HEK293 (cell line): ENCODE measurements around the gene ZNF730.
A peak's percentile ranks its signal among the peaks of the same experiment; 100 is the strongest.

Experiments
- CTCF ChIA-PET: fragments of 350-600 bp; formaldehyde crosslinking; extraction: SDS; loops from one replicate; lab custom pipeline; 2021; ENCODE audit warnings: antibody characterized with exemption; lab: Yijun Ruan, JAX
- POLR2A ChIA-PET: fragments of 300-600 bp; formaldehyde crosslinking; extraction: SDS; loops from one replicate; lab custom pipeline; 2020; ENCODE audit warnings: antibody characterized with exemption, inconsistent platforms; lab: Yijun Ruan, JAX
- H3K27ac ChIP-seq: fragments of 200-500 bp; sonication (Bioruptor generic); 2 replicates; pipeline ENCODE4 v1.5.1; 2014; ENCODE audit warnings: low read depth, low read length, control low read depth, inconsistent platforms; ENCODE audit errors: extremely low read depth
- H3K36me3 ChIP-seq, 2 experiments: fragments of 200-500 bp in 1 of 2; sonication (Bioruptor generic) in 1 of 2; 1 replicate in 1 of 2; 2 replicates in 1 of 2; pipeline ENCODE4 v1.5.1; 2014 to 2017; ENCODE audit warnings: inconsistent platforms in 2 of 2, low read length in 2 of 2; ENCODE audit not compliant: control insufficient read depth in 2 of 2, insufficient read depth in 1 of 2
- H3K4me1 ChIP-seq: fragments of 200-500 bp; sonication (Bioruptor generic); 2 replicates; pipeline ENCODE4 v1.5.1; 2014; ENCODE audit warnings: mild to moderate bottlenecking, low read length, inconsistent platforms; ENCODE audit not compliant: control insufficient read depth, insufficient read depth
- H3K4me3 ChIP-seq: 2 replicates; pipeline ENCODE4 v1.5.1; 2011; ENCODE audit warnings: low read depth, mild to moderate bottlenecking, control low read depth, low read length, moderate library complexity
- H3K9me3 ChIP-seq: fragments of 200-500 bp; sonication (Bioruptor generic); 2 replicates; pipeline ENCODE4 v1.5.1; 2014; ENCODE audit warnings: low read depth, low read length, inconsistent platforms; ENCODE audit not compliant: control insufficient read depth, insufficient read depth
- GLI4 ChIP-seq: fragments of 450-650 bp; formaldehyde crosslinking; IDR thresholded peaks from 2 replicates; pipeline ENCODE4 v1.5.1; 2016; ENCODE audit warnings: missing biosample characterization, missing genetic modification characterization
- KLF8 ChIP-seq: fragments of 450-650 bp; formaldehyde crosslinking; IDR thresholded peaks from 2 replicates; pipeline ENCODE4 v1.5.1; 2016; ENCODE audit warnings: missing biosample characterization, missing genetic modification characterization
- PRDM1 ChIP-seq: fragments of 450-650 bp; formaldehyde crosslinking; IDR thresholded peaks from 2 replicates; pipeline ENCODE4; 2016; ENCODE audit warnings: missing biosample characterization, missing genetic modification characterization
- SETDB1 ChIP-seq: IDR thresholded peaks from one replicate; pipeline ENCODE4 v1.6.1; 2017; ENCODE audit warnings: mild to moderate bottlenecking, low read length, moderate library complexity, mixed read lengths; ENCODE audit not compliant: insufficient read length
- SP2 ChIP-seq: fragments of 450-650 bp; formaldehyde crosslinking; IDR thresholded peaks from 2 replicates; pipeline ENCODE4 v1.5.1; 2016; ENCODE audit warnings: missing biosample characterization, missing genetic modification characterization
- TRIM28 ChIP-seq: IDR thresholded peaks from 2 replicates; pipeline ENCODE4 v1.6.1; 2011; ENCODE audit warnings: low read length, control low read depth, borderline replicate concordance
- ZBTB20 ChIP-seq: fragments of 450-650 bp; formaldehyde crosslinking; IDR thresholded peaks from 2 replicates; pipeline ENCODE4 v1.5.1; 2016; ENCODE audit warnings: missing biosample characterization, missing genetic modification characterization
- ZBTB7A ChIP-seq: fragments of 450-650 bp; formaldehyde crosslinking; IDR thresholded peaks from 2 replicates; pipeline ENCODE4 v1.5.1; 2016; ENCODE audit warnings: low read depth, missing biosample characterization, missing genetic modification characterization
- ZFHX2 ChIP-seq: fragments of 450-650 bp; formaldehyde crosslinking; conservative IDR thresholded peaks from 2 replicates; pipeline ENCODE4 v1.5.1; 2016; ENCODE audit warnings: missing biosample characterization, missing genetic modification characterization
- ZNF174 ChIP-seq: fragments of 450-650 bp; formaldehyde crosslinking; IDR thresholded peaks from 2 replicates; pipeline ENCODE4 v1.5.0; 2017; ENCODE audit warnings: missing biosample characterization, mild to moderate bottlenecking, missing genetic modification characterization
- ZNF19 ChIP-seq: fragments of 450-650 bp; formaldehyde crosslinking; IDR thresholded peaks from 2 replicates; pipeline ENCODE4; 2016; ENCODE audit warnings: missing biosample characterization, missing genetic modification characterization, low read depth
- ZNF223 ChIP-seq: fragments of 450-650 bp; formaldehyde crosslinking; IDR thresholded peaks from 2 replicates; pipeline ENCODE4 v1.5.1; 2016; ENCODE audit warnings: missing biosample characterization, missing genetic modification characterization
- ZNF416 ChIP-seq: fragments of 450-650 bp; formaldehyde crosslinking; IDR thresholded peaks from 2 replicates; pipeline ENCODE4 v1.5.1; 2016; ENCODE audit warnings: missing biosample characterization, missing genetic modification characterization
- ZNF707 ChIP-seq: fragments of 450-650 bp; formaldehyde crosslinking; IDR thresholded peaks from 2 replicates; pipeline ENCODE4 v1.5.1; 2016; ENCODE audit warnings: missing biosample characterization, missing genetic modification characterization
- ZNF747 ChIP-seq: fragments of 450-650 bp; formaldehyde crosslinking; IDR thresholded peaks from 2 replicates; pipeline ENCODE4 v1.5.1; 2016; ENCODE audit warnings: missing biosample characterization, missing genetic modification characterization
- ZNF843 ChIP-seq: fragments of 450-650 bp; formaldehyde crosslinking; IDR thresholded peaks from 2 replicates; pipeline ENCODE4 v1.5.1; 2016; ENCODE audit warnings: missing biosample characterization, missing genetic modification characterization
- TF ChIP-seq, protein P1 (sequence below): fragments of 450-650 bp; IDR thresholded peaks from 2 replicates; pipeline ENCODE4 v1.5.1; 2018; ENCODE audit warnings: missing biosample characterization, mild to moderate bottlenecking, missing genetic modification characterization
- TF ChIP-seq, protein P2 (sequence below): fragments of 450-650 bp; formaldehyde crosslinking; IDR thresholded peaks from 2 replicates; pipeline ENCODE4 v1.5.1; 2016; ENCODE audit warnings: missing biosample characterization, missing genetic modification characterization
- TF ChIP-seq, protein P3 (sequence below): fragments of 450-650 bp; formaldehyde crosslinking; IDR thresholded peaks from 2 replicates; pipeline ENCODE4 v1.5.1; 2017; ENCODE audit warnings: missing biosample characterization, missing genetic modification characterization
- TF ChIP-seq, protein P4 (sequence below): fragments of 450-650 bp; formaldehyde crosslinking; IDR thresholded peaks from 2 replicates; pipeline ENCODE4 v1.5.1; 2016; ENCODE audit warnings: missing biosample characterization, missing genetic modification characterization
- TF ChIP-seq, protein P5 (sequence below): fragments of 450-650 bp; formaldehyde crosslinking; IDR thresholded peaks from 2 replicates; pipeline ENCODE4 v1.5.1; 2016; ENCODE audit warnings: missing biosample characterization, missing genetic modification characterization

ZNF730 gene

DNA sequence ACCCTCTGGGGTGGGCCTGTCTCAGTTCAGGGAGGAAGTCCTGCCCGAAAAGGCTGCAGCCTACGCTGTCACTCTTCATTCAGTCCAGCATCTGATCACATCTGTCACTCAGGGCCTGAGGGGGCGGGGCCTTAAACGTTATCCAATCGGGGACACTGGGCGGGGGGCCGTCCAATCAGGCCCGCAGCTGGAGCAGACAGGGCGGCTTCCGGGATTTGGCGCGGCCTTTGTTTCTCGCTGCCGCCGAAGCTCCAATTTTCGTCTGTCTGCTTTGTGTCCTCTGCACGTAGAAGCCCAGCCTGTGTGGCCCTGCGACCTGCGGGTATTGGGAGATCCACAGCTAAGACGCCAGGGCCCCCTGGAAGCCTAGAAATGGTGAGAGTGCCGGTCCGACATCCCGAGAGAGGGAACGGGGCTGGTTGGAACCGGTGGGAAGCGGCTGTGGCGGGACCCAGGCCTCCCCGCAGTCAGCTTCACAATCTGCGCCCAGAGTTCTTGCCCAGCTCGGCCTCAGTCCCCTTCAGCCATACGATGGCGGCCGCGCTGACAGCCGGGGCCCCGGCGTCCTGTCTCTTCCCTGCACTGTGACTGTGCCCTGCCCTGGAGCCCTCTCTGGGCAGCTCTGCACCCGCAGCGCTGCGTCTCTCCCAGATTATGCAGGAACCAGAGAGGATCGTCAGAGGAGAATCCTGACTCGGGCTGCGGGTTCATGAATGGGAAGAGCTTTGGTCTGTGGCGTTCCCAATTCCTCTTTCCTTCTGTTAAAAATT lies at the start of gene ZNF730:
Gene ZNF730 (plus strand): TSS at position 224 of the 770 bp plus-strand sequence. CDS start 149 bp downstream, at position 373.
- peak; percentile 66; the same call in 1 of the 2 replicates for TF ChIP-seq ZBTB20 (tag by site-specific recombination)
- 0 out of 2 replicates have a peak, but pooled peaks have one; percentile 21 for TF ChIP-seq SP2
- TF ChIP-seq, protein P1, sequence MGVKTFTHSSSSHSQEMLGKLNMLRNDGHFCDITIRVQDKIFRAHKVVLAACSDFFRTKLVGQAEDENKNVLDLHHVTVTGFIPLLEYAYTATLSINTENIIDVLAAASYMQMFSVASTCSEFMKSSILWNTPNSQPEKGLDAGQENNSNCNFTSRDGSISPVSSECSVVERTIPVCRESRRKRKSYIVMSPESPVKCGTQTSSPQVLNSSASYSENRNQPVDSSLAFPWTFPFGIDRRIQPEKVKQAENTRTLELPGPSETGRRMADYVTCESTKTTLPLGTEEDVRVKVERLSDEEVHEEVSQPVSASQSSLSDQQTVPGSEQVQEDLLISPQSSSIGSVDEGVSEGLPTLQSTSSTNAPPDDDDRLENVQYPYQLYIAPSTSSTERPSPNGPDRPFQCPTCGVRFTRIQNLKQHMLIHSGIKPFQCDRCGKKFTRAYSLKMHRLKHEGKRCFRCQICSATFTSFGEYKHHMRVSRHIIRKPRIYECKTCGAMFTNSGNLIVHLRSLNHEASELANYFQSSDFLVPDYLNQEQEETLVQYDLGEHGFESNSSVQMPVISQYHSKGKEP (tag by site-specific recombination), result no peak
- TF ChIP-seq PRDM1, result no peak
- no peak for TF ChIP-seq ZNF416 (tag by site-specific recombination)
- no peaks in the 10 kb centered on the region for H3K4me1 ChIP-seq
- no peaks in the 10 kb centered on the region for H3K9me3 ChIP-seq
- peak within 1 kb of the TSS; percentile 58 for H3K4me3 ChIP-seq
- no peak within 1 kb of the TSS for H3K27ac ChIP-seq
- POLR2A ChIA-PET, result interaction anchor here (1.1 to 1.6 kb wide), 4 partner anchors 12 to 570 kb away, joined by 3 to 8 read pairs (median 4); partner anchors contain the start of gene ZNF675
- CTCF ChIA-PET, result interaction anchor here (0.6 kb wide), 1 partner anchor 32 kb away, joined by 4 read pairs; no protein-coding TSS in a partner anchor
- no peaks in the 10 kb centered on the region for H3K36me3 ChIP-seq

DNA sequence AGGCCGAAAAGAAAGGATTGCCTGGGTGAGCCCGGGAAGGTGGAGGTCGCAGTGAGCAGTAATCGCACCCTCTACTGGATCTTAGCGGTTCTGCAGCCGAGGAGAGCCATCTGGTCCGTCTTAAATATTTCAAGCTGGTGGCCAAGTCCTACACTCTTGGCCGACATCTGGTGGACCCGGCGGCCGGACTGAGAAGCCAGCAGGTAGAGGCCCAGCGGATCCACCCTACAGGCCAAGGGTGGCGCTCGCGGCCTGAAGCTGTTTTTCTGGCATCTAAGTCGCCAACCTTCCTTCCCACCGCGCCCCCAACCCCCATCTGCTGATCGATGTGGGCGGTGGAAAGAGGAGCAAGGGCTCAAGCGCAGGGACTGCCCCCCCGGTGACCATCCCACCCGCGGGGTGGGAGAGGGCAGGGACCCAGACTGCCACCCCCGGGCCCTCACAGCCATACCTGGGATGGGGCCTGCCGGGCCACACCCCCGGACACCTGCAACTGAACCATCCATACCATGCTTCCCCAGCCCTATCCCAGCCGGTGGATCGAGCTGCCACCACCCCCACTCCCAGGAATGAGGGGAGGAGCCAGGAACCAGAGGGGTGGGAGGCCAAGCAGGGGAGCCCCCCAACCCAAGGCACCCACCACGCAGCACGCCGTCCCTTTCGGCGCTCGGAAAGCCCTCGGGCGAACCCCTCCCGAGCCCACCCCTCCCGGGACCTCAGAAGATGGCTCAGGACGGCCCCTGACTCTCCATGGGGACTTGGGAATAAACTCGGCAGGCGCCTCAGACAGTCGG lies 46.3 kb upstream of the ZNF730 start:
- POLR2A ChIA-PET, result no interaction called here
- CTCF ChIA-PET, result interaction anchor here (0.6 kb wide), 1 partner anchor 38 kb away, joined by 4 read pairs; no protein-coding TSS in a partner anchor
- TF ChIP-seq ZNF223 (no peak), ZNF843 (tag by site-specific recombination) (no peak), KLF8 (tag by site-specific recombination) (no peak), TRIM28 (no peak), ZNF19 (tag by site-specific recombination) (no peak), GLI4 (tag by site-specific recombination) (no peak), ZBTB7A (tag by site-specific recombination) (no peak), ZNF707 (tag by site-specific recombination) (no peak), ZFHX2 (tag by site-specific recombination) (no peak), ZNF747 (tag by site-specific recombination) (no peak), SETDB1 (no peak), ZNF174 (no peak)
- TF ChIP-seq, protein P2, sequence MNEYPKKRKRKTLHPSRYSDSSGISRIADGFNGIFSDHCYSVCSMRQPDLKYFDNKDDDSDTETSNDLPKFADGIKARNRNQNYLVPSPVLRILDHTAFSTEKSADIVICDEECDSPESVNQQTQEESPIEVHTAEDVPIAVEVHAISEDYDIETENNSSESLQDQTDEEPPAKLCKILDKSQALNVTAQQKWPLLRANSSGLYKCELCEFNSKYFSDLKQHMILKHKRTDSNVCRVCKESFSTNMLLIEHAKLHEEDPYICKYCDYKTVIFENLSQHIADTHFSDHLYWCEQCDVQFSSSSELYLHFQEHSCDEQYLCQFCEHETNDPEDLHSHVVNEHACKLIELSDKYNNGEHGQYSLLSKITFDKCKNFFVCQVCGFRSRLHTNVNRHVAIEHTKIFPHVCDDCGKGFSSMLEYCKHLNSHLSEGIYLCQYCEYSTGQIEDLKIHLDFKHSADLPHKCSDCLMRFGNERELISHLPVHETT (tag by site-specific recombination), result no peak
- TF ChIP-seq, protein P3, sequence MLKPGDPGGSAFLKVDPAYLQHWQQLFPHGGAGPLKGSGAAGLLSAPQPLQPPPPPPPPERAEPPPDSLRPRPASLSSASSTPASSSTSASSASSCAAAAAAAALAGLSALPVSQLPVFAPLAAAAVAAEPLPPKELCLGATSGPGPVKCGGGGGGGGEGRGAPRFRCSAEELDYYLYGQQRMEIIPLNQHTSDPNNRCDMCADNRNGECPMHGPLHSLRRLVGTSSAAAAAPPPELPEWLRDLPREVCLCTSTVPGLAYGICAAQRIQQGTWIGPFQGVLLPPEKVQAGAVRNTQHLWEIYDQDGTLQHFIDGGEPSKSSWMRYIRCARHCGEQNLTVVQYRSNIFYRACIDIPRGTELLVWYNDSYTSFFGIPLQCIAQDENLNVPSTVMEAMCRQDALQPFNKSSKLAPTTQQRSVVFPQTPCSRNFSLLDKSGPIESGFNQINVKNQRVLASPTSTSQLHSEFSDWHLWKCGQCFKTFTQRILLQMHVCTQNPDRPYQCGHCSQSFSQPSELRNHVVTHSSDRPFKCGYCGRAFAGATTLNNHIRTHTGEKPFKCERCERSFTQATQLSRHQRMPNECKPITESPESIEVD (tag by site-specific recombination), result no peak
- TF ChIP-seq, protein P4, sequence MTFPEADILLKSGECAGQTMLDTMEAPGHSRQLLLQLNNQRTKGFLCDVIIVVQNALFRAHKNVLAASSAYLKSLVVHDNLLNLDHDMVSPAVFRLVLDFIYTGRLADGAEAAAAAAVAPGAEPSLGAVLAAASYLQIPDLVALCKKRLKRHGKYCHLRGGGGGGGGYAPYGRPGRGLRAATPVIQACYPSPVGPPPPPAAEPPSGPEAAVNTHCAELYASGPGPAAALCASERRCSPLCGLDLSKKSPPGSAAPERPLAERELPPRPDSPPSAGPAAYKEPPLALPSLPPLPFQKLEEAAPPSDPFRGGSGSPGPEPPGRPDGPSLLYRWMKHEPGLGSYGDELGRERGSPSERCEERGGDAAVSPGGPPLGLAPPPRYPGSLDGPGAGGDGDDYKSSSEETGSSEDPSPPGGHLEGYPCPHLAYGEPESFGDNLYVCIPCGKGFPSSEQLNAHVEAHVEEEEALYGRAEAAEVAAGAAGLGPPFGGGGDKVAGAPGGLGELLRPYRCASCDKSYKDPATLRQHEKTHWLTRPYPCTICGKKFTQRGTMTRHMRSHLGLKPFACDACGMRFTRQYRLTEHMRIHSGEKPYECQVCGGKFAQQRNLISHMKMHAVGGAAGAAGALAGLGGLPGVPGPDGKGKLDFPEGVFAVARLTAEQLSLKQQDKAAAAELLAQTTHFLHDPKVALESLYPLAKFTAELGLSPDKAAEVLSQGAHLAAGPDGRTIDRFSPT (tag by site-specific recombination), result no peak
- TF ChIP-seq, protein P5, sequence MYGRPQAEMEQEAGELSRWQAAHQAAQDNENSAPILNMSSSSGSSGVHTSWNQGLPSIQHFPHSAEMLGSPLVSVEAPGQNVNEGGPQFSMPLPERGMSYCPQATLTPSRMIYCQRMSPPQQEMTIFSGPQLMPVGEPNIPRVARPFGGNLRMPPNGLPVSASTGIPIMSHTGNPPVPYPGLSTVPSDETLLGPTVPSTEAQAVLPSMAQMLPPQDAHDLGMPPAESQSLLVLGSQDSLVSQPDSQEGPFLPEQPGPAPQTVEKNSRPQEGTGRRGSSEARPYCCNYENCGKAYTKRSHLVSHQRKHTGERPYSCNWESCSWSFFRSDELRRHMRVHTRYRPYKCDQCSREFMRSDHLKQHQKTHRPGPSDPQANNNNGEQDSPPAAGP, result no peak
- no peak overlapping the region for H3K27ac ChIP-seq
- no peaks in the 10 kb centered on the region for H3K4me1 ChIP-seq
- H3K9me3 ChIP-seq, result no peaks in the 10 kb centered on the region
- H3K4me3 ChIP-seq, result no peak overlapping the region
- H3K36me3 ChIP-seq, result no peaks in the 10 kb centered on the region
